ENCODE data around the gene PCDHGA4.
"Not testable (repeated sequence)": the region's sequence is repeated elsewhere in the genome, so short reads cannot be mapped to it uniquely, and the experiment has no call there.

PCDHGA4 gene

GRCh38 chr5:141384471-141385267 lies 29.8 kb downstream of the PCDHGA4 start:
- no peak for DNase-seq

GRCh38 chr5:141387557-141388311 lies 32.9 kb downstream of the PCDHGA4 start, which contains the start of gene PCDHGB4:
Gene PCDHGB4 (plus strand): TSS chr5:141387698. CDS start chr5:141387885, 187 bp downstream.
- peak in 1 of 6 experiments; percentile 9 for DNase-seq

DNA sequence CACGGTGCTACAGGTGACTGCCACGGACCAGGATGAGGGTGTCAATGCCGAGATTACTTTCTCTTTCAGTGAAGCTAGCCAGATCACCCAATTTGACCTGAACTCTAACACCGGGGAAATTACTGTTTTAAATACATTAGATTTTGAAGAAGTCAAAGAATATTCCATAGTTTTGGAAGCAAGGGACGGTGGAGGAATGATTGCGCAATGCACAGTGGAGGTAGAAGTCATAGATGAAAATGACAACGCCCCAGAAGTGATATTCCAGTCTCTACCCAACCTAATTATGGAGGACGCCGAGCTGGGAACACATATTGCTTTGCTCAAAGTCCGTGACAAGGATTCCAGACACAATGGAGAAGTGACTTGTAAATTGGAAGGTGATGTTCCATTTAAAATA lies 33.8 kb downstream of the PCDHGA4 start:
- no peak for DNase-seq

- no peak for DNase-seq
These were observed 34.6 kb downstream of the PCDHGA4 start for GRCh38 chr5:141389153-141390042.

DNA sequence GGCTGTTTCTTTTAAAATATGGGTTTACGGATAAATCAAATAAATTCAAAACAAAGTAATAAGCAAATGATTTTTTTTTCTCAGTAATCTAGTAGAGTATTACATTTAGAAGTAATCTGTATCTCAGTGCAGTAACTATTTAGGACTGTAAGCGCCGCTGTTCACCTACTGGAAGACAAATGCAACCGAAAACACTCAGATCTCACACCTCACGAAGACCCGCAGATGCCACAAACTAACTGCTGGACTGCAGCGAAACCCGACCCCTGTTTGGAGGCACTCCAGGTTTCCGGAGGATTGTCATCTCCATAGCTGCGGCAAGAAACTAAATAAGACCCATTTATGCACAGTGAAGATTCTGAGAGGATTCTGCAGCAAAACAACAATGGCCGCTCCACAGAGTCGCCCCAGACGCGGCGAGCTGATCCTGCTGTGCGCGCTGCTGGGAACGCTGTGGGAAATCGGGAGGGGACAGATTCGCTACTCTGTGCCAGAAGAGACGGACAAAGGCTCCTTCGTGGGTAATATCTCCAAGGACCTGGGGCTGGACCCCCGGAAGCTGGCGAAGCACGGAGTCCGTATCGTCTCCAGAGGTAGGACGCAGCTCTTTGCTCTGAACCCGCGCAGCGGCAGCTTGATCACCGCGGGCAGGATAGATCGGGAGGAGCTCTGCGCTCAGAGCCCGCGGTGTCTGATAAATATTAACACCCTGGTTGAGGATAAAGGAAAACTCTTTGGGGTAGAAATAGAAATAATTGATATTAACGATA lies 37.8 kb downstream of the PCDHGA4 start, which contains the start of gene PCDHGA8:
Gene PCDHGA8 (plus strand): TSS at position 205 of the 770 bp plus-strand sequence. CDS start 181 bp downstream, at position 386.
- no peak for DNase-seq

- DNase-seq: no peak
These were observed 38.4 kb downstream of the PCDHGA4 start for GRCh38 chr5:141393267-141393666.

GRCh38 chr5:141394401-141395187 lies 39.8 kb downstream of the PCDHGA4 start:
- not testable (repeated sequence) for DNase-seq

DNA sequence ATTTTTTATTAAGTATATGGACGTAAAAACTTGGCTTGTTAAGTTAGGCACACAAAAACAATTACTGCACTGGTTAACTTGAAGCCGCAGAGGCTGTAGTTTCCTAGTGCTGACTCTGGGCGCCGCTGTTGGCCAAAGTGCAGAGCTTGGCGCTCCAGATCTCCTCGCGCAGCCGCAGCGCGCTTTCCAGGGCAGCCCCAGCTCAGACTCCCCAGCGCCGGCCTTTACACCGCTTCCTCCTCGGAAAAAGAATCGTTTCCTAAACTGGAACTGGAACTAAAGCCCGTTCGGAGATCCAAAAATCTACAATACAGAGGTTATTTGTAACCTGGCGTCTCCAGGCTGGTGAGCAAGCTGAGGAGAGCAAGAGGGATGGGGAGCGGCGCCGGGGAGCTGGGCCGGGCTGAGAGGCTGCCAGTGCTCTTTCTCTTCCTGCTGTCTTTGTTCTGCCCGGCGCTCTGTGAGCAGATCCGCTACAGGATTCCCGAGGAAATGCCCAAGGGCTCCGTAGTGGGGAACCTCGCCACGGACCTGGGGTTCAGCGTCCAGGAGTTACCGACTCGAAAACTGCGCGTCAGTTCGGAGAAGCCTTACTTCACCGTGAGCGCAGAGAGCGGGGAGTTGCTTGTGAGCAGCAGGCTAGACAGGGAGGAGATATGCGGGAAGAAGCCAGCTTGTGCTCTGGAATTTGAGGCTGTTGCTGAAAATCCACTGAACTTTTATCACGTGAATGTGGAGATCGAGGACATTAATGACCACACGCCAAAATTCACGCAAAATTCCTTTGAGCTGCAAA lies 43.1 kb downstream of the PCDHGA4 start, which contains the start of gene PCDHGB5:
Gene PCDHGB5 (plus strand): TSS at position 192 of the 796 bp plus-strand sequence. CDS start 181 bp downstream, at position 373.
- peak in 3 of 6 experiments; percentile 17 to 36 (median 33) for DNase-seq

GRCh38 chr5:141398608-141399007 lies 43.8 kb downstream of the PCDHGA4 start:
- DNase-seq: no peak

DNA sequence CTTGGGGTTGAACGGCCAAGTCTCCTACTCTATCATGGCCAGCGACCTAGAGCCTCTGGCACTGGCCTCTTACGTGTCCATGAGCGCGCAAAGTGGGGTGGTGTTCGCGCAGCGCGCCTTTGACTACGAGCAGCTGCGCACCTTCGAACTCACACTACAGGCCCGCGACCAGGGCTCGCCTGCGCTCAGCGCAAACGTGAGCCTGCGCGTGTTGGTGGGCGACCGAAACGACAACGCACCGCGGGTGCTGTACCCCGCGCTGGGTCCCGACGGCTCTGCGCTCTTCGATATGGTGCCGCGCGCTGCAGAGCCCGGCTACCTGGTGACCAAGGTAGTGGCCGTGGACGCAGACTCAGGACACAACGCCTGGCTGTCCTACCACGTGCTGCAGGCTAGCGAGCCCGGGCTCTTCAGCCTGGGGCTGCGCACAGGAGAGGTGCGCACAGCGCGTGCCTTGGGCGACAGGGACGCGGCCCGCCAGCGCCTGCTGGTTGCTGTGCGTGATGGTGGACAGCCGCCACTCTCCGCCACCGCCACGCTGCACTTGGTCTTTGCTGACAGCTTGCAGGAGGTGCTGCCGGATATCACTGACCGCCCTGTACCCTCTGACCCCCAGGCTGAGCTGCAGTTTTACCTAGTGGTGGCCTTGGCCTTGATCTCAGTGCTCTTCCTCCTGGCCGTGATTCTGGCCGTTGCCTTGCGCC lies 44.9 kb downstream of the PCDHGA4 start:
- DNase-seq: no peak

DNA sequence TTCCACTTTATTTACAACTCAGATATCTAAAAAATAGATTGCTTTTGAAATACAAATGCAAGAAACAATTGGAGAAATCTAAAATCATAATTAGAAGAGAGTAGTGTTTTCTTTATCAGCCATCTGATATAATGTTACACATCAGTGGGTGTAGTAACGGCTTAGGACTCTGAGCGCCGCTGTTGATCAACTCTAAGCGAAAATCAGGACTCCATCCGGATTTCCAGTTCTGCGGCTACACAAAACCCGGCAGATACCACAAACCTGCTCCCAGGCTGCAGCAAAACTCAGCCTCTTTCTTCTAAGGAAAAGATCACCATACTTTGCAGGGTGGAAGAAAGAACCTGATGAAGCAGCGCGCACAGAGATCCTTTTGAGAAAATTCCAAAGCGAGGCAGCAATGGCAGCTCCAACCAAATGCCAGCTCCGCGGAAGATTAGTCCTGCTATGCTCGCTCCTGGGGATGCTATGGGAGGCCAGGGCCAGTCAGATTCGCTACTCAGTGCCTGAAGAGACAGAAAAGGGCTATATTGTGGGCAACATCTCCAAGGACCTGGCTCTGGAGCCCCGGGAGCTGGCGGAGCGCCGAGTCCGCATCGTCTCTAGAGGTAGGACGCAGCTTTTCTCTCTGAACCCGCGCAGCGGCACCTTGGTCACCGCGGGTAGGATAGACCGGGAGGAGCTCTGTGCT lies 47.9 kb downstream of the PCDHGA4 start, which contains the start of gene PCDHGA9:
Gene PCDHGA9 (plus strand): TSS at position 226 of the 691 bp plus-strand sequence. CDS start 175 bp downstream, at position 401.
- DNase-seq: no peak

GRCh38 chr5:141403387-141403786 lies 48.6 kb downstream of the PCDHGA4 start:
- DNase-seq: no peak
